NCI-H128 (cell line): ENCODE results near the gene TSPAN5.
"Not testable (repeated sequence)": the region's sequence is repeated elsewhere in the genome, so short reads cannot be mapped to it uniquely, and the experiment has no call there.

Experiments
- DNase-seq: peaks from one replicate; lab custom pipeline; 2025; ENCODE audit not compliant: unreplicated experiment; lab: John Stamatoyannopoulos, UW

Gene TSPAN5

GRCh38 chr4:98468709-98469108 lies 189.7 kb downstream of the TSPAN5 start:
- no peak for DNase-seq

- DNase-seq: peak; percentile 47
These were observed 190.8 kb downstream of the TSPAN5 start for GRCh38 chr4:98467627-98468072.

GRCh38 chr4:98466868-98467599 lies 191.4 kb downstream of the TSPAN5 start:
- no peak for DNase-seq

GRCh38 chr4:98462487-98462886 lies 195.9 kb downstream of the TSPAN5 start:
- DNase-seq: no peak

GRCh38 chr4:98461121-98461865 lies 197.1 kb downstream of the TSPAN5 start:
- DNase-seq: not testable (repeated sequence)

- DNase-seq: not testable (repeated sequence)
These were observed 201.0 kb downstream of the TSPAN5 start for GRCh38 chr4:98457422-98457821.

GRCh38 chr4:98452091-98452490 lies 206.3 kb downstream of the TSPAN5 start:
- no peak for DNase-seq

GRCh38 chr4:98448908-98449307 lies 209.5 kb downstream of the TSPAN5 start:
- DNase-seq: no peak

GRCh38 chr4:98447648-98448047 lies 210.8 kb downstream of the TSPAN5 start:
- no peak for DNase-seq

- no peak for DNase-seq
These were observed 211.7 kb downstream of the TSPAN5 start for GRCh38 chr4:98446499-98447375.

- DNase-seq: no peak
These were observed 214.0 kb downstream of the TSPAN5 start for GRCh38 chr4:98444371-98444770.

GRCh38 chr4:98434816-98435215 lies 223.6 kb downstream of the TSPAN5 start:
- no peak for DNase-seq

- no peak for DNase-seq
These were observed 224.7 kb downstream of the TSPAN5 start for GRCh38 chr4:98433691-98434090.

GRCh38 chr4:98430708-98431403 lies 227.6 kb downstream of the TSPAN5 start:
- DNase-seq: no peak

GRCh38 chr4:98423009-98423408 lies 235.4 kb downstream of the TSPAN5 start:
- no peak for DNase-seq

GRCh38 chr4:98421111-98421510 lies 237.3 kb downstream of the TSPAN5 start:
- DNase-seq: no peak
